HEK293 (cell line): Measurements from ENCODE around the gene PCCA.

ENCODE experiments used
- CTCF ChIP-seq: fragments of 450-650 bp; formaldehyde crosslinking; IDR thresholded peaks from 2 replicates; pipeline ENCODE4 v1.5.1; 2016; ENCODE audit warnings: missing biosample characterization, missing genetic modification characterization
- ZBTB7A ChIP-seq: fragments of 450-650 bp; formaldehyde crosslinking; IDR thresholded peaks from 2 replicates; pipeline ENCODE4 v1.5.1; 2016; ENCODE audit warnings: low read depth, missing biosample characterization, missing genetic modification characterization
- ZBTB8A ChIP-seq: fragments of 450-650 bp; formaldehyde crosslinking; IDR thresholded peaks from 2 replicates; pipeline ENCODE4 v1.5.1; 2016; ENCODE audit warnings: missing biosample characterization, missing genetic modification characterization
- ZFHX2 ChIP-seq: fragments of 450-650 bp; formaldehyde crosslinking; conservative IDR thresholded peaks from 2 replicates; pipeline ENCODE4 v1.5.1; 2016; ENCODE audit warnings: missing biosample characterization, missing genetic modification characterization
- ZNF121 ChIP-seq: fragments of 450-650 bp; formaldehyde crosslinking; IDR thresholded peaks from 2 replicates; pipeline ENCODE4 v1.5.1; 2016; ENCODE audit warnings: missing biosample characterization, missing genetic modification characterization
- ZNF629 ChIP-seq: fragments of 450-650 bp; formaldehyde crosslinking; IDR thresholded peaks from 2 replicates; pipeline ENCODE4 v1.5.1; 2017; ENCODE audit warnings: missing biosample characterization, missing genetic modification characterization

GRCh38 chr13:100563779-100564178, 474.9 kb downstream of the PCCA start:
- TF ChIP-seq ZNF121 (tag by site-specific recombination), result no peak
- no peak for TF ChIP-seq CTCF (tag by site-specific recombination)
- no peak for TF ChIP-seq ZBTB7A
- no peak for TF ChIP-seq ZFHX2 (tag by site-specific recombination)
- TF ChIP-seq ZBTB8A (tag by site-specific recombination), result no peak
- TF ChIP-seq ZNF629, result no peak
